ENCODE measurements around the gene KCMF1.

GRCh38 chr2:85018049-85018447 is 47.1 kb downstream of the KCMF1 start:
- TF ChIP-seq CTCF (IDR thresholded peaks at IDR 0.05), result no peak; the same call in 2 of the 3 replicates
- no peak for TF ChIP-seq EP300 (IDR thresholded peaks at IDR 0.05)
- no peak for TF ChIP-seq CHD2 (IDR thresholded peaks at IDR 0.05; ENCODE audit: low read length, partially characterized antibody)
- no peak for TF ChIP-seq JUN (IDR thresholded peaks at IDR 0.05)
- TF ChIP-seq GATA3 (IDR thresholded peaks at IDR 0.05; ENCODE audit: borderline replicate concordance), result no peak
- TF ChIP-seq USF2 (IDR thresholded peaks at IDR 0.05), result no peak
- TF ChIP-seq POLR2A (IDR thresholded peaks at IDR 0.05; ENCODE audit: low read length), result no peak
- TF ChIP-seq KDM1A (IDR thresholded peaks at IDR 0.05; ENCODE audit: low read depth), result no peak
- TF ChIP-seq JUNB (IDR thresholded peaks at IDR 0.05), result no peak
- TF ChIP-seq MAFK (IDR thresholded peaks at IDR 0.05; ENCODE audit: partially characterized antibody), result no peak
- TF ChIP-seq MAX (IDR thresholded peaks at IDR 0.05), result no peak
- no peak for TF ChIP-seq CBX2 (IDR thresholded peaks at IDR 0.05; ENCODE audit: borderline replicate concordance, low read depth)
- no peak for TF ChIP-seq ESRRA (IDR thresholded peaks at IDR 0.05; ENCODE audit: borderline replicate concordance, low read length)
- TF ChIP-seq SMC3 (IDR thresholded peaks at IDR 0.05), result no peak
